Measurements from ENCODE around the gene ARL4A.
A peak's percentile ranks its signal among the peaks of the same experiment; 100 is the strongest.
"Not testable (repeated sequence)": the region's sequence is repeated elsewhere in the genome, so short reads cannot be mapped to it uniquely, and the experiment has no call there.

ARL4A gene

GRCh38 chr7:12670743-12671520, 16.5 kb upstream of the ARL4A start:
- H3K4me3 ChIP-seq (ENCODE audit: low read depth, low read length), result no peak overlapping the region
- TF ChIP-seq CTCF (IDR thresholded peaks at IDR 0.05; ENCODE audit: low read depth, low read length, missing control alignments), result no peak
- no peak for DNase-seq (ENCODE audit: low read depth)

- not testable (repeated sequence) for DNase-seq (ENCODE audit: low read depth); H3K4me3 ChIP-seq (ENCODE audit: low read depth, low read length)
Measured at GRCh38 chr7:12673436-12673835, 14.0 kb upstream of the ARL4A start.

- no peak overlapping the region for H3K4me3 ChIP-seq (ENCODE audit: low read depth, low read length)
- no peak for TF ChIP-seq CTCF (IDR thresholded peaks at IDR 0.05; ENCODE audit: low read depth, low read length, missing control alignments)
- no peak for DNase-seq (ENCODE audit: low read depth)
Measured at GRCh38 chr7:12674053-12674452, 13.4 kb upstream of the ARL4A start.

GRCh38 chr7:12674861-12675260, 12.6 kb upstream of the ARL4A start:
- no peak overlapping the region for H3K4me3 ChIP-seq (ENCODE audit: low read depth, low read length)
- peak; percentile 51 for TF ChIP-seq CTCF (IDR thresholded peaks at IDR 0.05; ENCODE audit: low read depth, low read length, missing control alignments)
- peak; percentile 22 for DNase-seq (ENCODE audit: low read depth)

GRCh38 chr7:12683678-12684585, 3.5 kb upstream of the ARL4A start:
- no peak overlapping the region for H3K4me3 ChIP-seq (ENCODE audit: low read depth, low read length)
- no peak for DNase-seq (ENCODE audit: low read depth)
- peak; percentile 6 for TF ChIP-seq CTCF (IDR thresholded peaks at IDR 0.05; ENCODE audit: low read depth, low read length, missing control alignments)

GRCh38 chr7:12684733-12685132, 2.7 kb upstream of the ARL4A start:
- TF ChIP-seq CTCF (IDR thresholded peaks at IDR 0.05; ENCODE audit: low read depth, low read length, missing control alignments), result no peak
- H3K4me3 ChIP-seq (ENCODE audit: low read depth, low read length), result no peak overlapping the region
- DNase-seq (ENCODE audit: low read depth), result no peak

GRCh38 chr7:12685550-12685949, 1.9 kb upstream of the ARL4A start:
- H3K4me3 ChIP-seq (ENCODE audit: low read depth, low read length), result no peak overlapping the region
- no peak for DNase-seq (ENCODE audit: low read depth)
- peak; percentile 12 for TF ChIP-seq CTCF (IDR thresholded peaks at IDR 0.05; ENCODE audit: low read depth, low read length, missing control alignments)
